ENCODE data around the gene BAZ2A. TPM values are rescaled to one million over a fixed set of nuclear protein-coding genes. Genes with fewer than 3 reads are reported as not detected.
A peak's percentile ranks its signal among the peaks of the same experiment; 100 is the strongest.

BAZ2A gene
- total RNA-seq, 3 donors from 2014 or later, result 109 to 144 (median 110) TPM

DNA sequence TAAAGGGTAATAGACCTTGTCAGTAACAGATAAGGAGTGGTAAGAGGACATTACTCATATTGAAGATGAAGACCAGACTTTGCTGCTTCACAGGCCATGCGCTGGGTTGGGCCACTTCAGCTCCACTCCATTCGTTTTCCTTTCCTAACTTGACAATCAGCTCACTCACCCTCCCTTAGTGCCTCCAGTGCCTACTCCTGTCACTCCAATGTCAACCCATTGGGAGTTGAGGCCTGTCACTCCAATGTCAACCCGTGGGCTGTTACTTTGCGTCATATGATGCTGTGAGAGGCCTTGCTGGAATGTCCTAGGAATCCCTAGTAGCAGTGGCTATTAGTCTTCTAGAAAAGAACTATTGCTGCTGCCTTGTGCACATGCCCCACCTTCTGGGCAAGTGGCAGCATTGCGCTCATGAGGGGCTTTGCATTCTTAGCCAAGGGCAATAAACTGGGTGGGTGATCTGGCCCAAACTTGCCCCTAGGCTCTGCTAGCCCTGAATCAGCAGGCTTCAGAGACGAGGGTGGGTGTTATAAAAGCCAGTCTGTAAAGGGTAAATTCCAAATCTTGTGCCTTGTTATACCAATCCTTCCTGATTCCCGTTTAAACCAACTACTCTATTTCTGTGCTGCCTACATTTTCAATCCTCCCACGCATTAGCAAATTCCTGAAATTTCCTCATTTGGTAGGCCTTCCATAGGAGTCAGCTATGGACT, 36.1 kb downstream of the BAZ2A start:
- ATAC-seq (peak; percentile 66), DNase-seq (peak in 2 of 3 donors; percentile 54 to 55)
- TF ChIP-seq, protein P1, sequence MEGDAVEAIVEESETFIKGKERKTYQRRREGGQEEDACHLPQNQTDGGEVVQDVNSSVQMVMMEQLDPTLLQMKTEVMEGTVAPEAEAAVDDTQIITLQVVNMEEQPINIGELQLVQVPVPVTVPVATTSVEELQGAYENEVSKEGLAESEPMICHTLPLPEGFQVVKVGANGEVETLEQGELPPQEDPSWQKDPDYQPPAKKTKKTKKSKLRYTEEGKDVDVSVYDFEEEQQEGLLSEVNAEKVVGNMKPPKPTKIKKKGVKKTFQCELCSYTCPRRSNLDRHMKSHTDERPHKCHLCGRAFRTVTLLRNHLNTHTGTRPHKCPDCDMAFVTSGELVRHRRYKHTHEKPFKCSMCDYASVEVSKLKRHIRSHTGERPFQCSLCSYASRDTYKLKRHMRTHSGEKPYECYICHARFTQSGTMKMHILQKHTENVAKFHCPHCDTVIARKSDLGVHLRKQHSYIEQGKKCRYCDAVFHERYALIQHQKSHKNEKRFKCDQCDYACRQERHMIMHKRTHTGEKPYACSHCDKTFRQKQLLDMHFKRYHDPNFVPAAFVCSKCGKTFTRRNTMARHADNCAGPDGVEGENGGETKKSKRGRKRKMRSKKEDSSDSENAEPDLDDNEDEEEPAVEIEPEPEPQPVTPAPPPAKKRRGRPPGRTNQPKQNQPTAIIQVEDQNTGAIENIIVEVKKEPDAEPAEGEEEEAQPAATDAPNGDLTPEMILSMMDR (IDR thresholded peaks at IDR 0.05), result peak; percentile 60
- intact Hi-C loops (cut with DNase I, micrococcal nuclease), result no loop called here
- Histone ChIP-seq H3K36me3 (ENCODE audit: low read depth) (no peaks in the 10 kb centered on the region), H3K9me3 (no peaks in the 10 kb centered on the region), H3K4me3 (no peak overlapping the region), H3K4me1 (ENCODE audit: low read depth) (no peaks in the 10 kb centered on the region)

DNA sequence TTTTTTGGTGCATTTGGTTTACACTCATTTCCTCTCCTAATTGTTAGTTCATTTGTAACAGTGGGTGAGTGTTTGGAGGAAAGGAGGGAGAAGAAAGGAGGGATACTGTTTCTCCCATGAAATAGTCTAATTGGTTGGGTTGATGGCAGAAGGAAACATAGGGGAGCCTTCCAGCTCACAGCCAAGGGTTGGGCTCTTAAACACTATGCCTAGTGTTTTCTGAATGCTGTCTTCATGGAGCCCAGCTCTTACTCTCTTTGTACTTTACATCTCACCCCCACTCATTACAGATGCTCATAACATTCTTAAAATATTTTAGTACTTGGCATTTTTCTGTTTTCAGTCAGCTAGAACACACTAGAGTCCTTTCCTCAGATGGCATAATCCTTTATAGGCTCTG, 38.2 kb downstream of the BAZ2A start:
- no peak overlapping the region for H3K4me3 ChIP-seq
- no peaks in the 10 kb centered on the region for H3K4me1 ChIP-seq (ENCODE audit: low read depth)
- no peaks in the 10 kb centered on the region for H3K36me3 ChIP-seq (ENCODE audit: low read depth)
- TF ChIP-seq, protein P1 (IDR thresholded peaks at IDR 0.05), result no peak
- ATAC-seq (no peak), DNase-seq (no peak)
- no peaks in the 10 kb centered on the region for H3K9me3 ChIP-seq
- intact Hi-C loops (cut with DNase I, micrococcal nuclease), result no loop called here

DNA sequence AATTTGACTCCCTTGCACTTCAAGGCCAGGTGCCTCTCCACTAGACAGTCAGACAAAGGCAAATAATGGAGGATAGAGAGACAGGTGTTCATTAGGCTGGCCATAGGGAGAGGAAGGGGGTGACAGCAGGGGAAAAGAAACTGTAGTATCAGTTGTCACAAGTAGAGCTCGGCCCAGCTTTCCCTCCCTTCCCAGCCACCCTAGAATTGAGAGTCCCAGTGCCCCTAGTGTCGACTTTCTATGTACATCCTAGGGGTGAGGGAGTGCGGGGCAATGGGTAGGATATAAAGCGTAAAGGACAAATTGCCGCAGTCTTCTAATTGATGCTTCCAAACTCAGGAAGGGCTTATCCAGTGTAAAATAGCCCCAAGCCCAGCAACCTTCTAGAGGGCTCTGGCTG, 39.0 kb downstream of the BAZ2A start:
- DNase-seq, result no peak
- intact Hi-C loops (cut with DNase I, micrococcal nuclease), result no loop called here
- H3K4me1 ChIP-seq (ENCODE audit: low read depth), result no peaks in the 10 kb centered on the region
- H3K9me3 ChIP-seq, result no peaks in the 10 kb centered on the region
- TF ChIP-seq, protein P1 (IDR thresholded peaks at IDR 0.05), result no peak
- H3K4me3 ChIP-seq, result no peak overlapping the region
- no peaks in the 10 kb centered on the region for H3K36me3 ChIP-seq (ENCODE audit: low read depth)
- no peak for ATAC-seq

DNA sequence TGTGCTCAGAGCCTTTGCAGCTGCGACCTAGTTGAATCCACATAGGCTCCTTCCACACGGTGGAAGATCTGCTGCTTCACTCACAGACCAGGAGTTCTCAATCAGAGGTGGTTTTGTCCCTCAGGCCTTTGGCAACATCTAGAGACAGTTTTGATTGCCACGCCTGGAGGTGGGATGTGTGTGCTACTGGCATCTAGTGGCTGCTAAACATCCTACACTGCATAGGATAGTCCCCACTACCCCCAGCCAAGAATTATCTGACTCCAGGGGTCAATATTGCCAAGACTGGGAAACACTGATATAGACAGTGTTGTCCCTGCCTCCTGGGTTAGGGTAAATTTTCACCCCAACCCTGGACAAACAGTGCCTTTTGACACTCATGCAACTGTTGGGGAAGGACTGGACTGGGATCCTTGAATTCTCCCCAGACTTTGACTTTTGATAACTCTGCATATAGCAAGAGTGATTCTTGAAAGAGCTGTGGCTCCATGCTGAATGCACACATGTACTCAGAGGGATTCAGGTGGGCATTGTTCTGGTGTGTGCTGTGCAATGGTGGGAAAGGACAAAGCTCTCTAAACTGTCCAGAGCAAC, 39.8 kb downstream of the BAZ2A start:
- DNase-seq (no peak), ATAC-seq (peak; percentile 70)
- TF ChIP-seq, protein P1 (IDR thresholded peaks at IDR 0.05), result no peak
- Histone ChIP-seq H3K4me1 (ENCODE audit: low read depth) (no peaks in the 10 kb centered on the region), H3K36me3 (ENCODE audit: low read depth) (no peaks in the 10 kb centered on the region), H3K9me3 (no peaks in the 10 kb centered on the region), H3K4me3 (no peak overlapping the region)
- intact Hi-C loops (cut with DNase I, micrococcal nuclease), result no loop called here

DNA sequence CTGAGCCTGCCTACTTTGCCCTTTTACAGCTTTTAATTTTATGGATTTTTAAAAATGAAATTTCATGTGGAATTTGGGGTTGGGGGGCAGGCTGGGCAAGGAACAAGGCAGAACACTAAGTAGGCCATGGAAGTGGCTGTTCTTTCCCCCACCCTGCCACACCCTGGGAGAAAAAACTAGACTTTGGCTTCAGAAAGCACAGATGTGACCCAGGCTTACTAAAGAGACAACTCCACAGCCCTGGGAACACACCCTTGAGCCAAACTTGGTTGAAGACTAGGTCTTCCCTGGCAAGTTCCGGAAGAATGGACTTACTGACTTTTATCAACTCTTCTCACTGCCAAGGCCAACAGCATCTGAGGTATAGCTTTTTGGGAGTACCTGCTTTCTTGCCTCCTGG, 40.3 kb downstream of the BAZ2A start:
- DNase-seq, result peak in 1 of 3 donors; percentile 23
- ATAC-seq, result peak; percentile 52
- TF ChIP-seq, protein P1 (IDR thresholded peaks at IDR 0.05), result no peak
- Histone ChIP-seq H3K4me1 (ENCODE audit: low read depth) (no peaks in the 10 kb centered on the region), H3K36me3 (ENCODE audit: low read depth) (no peaks in the 10 kb centered on the region), H3K9me3 (no peaks in the 10 kb centered on the region), H3K4me3 (no peak overlapping the region)
- intact Hi-C loops (cut with DNase I, micrococcal nuclease), result no loop called here
